Colonic mucosa (tissue), 4 donors: Measurements from ENCODE around the gene ATXN3L. TPM values are rescaled to one million over a fixed set of nuclear protein-coding genes. Genes with fewer than 3 reads are reported as not detected.

Experiments used
- DNase-seq: peaks from one replicate; pipeline ENCODE4 v3.0.0-alpha.2; 2020
- H3K27ac ChIP-seq: fragments of 200-600 bp; one replicate; pipeline ENCODE4 v1.8.0; 2021
- H3K27me3 ChIP-seq: fragments of 200-600 bp; one replicate; pipeline ENCODE4 v1.8.0; 2021
- H3K36me3 ChIP-seq: fragments of 200-600 bp; one replicate; pipeline ENCODE4 v1.8.0; 2021
- H3K4me1 ChIP-seq: fragments of 200-600 bp; one replicate; pipeline ENCODE4 v1.8.0; 2021; ENCODE audit warnings: mild to moderate bottlenecking
- H3K4me3 ChIP-seq: fragments of 200-600 bp; one replicate; pipeline ENCODE4 v1.8.0; 2021
- H3K9ac ChIP-seq, 2 donors: one replicate each; pipeline ENCODE4 v1.7.0; 2013; ENCODE audit warnings: control low read depth in 2 of 2, low read depth in 2 of 2, low read length in 2 of 2
- H3K9me3 ChIP-seq: fragments of 200-600 bp; one replicate; pipeline ENCODE4 v1.8.0; 2021
- intact Hi-C: fragments of 100-400 bp; cut with DNase I; formaldehyde crosslinking; loops from one replicate; pipeline ENCODE4 v1.14.1; 2022
- total RNA-seq, 2 donors: library from RNA; stranded (reverse); fragmentation: NEBNext Ultra II Directional in 1 of 2; extraction: Animal tissue kit (Norgen Biotek cat#: 25700) in 1 of 2; gene quantifications; one replicate each; pipeline ENCODE4 v1.2.1, GENCODE V29; 2021
- TF ChIP-seq, protein P1 (sequence below): fragments of 200-600 bp; IDR thresholded peaks from one replicate; pipeline ENCODE4 v1.8.0; 2022; ENCODE audit warnings: antibody characterized with exemption, mild to moderate bottlenecking
- donor health status: healthy.
- donor health status: DM: no; HTN: no; CAD: no.
- donor health status: DM: no; HTN: no; CAD: no.

Gene ATXN3L
- total RNA-seq, 2 donors from 2014 or later: not detected

DNA sequence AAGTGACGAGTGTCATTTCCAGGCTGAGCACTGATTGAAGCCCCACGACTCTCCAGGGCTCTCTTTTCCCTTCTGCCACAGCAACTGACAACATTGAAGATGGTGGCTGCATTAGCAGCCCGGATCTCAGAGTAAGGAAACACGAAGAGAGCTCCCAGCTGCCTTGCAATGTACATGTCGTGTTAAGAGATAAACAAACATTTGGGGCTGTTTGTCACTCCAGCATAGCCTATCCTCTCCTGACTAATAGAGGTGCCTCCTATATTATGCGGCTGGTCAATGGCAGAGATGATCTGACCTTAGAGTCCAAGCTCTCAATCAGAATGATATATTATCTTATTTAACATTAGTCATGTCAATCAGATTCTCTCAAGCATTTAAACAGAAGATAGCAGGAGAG lies 38.6 kb downstream of the ATXN3L start:
- Histone ChIP-seq H3K4me3 (no peak overlapping the region), H3K27me3 (no peaks in the 10 kb centered on the region), H3K36me3 (no peaks in the 10 kb centered on the region), H3K9ac (no peak overlapping the region), H3K9me3 (no peaks in the 10 kb centered on the region), H3K27ac (no peak overlapping the region), H3K4me1 (no peaks in the 10 kb centered on the region)
- intact Hi-C loops: no loop called here
- TF ChIP-seq, protein P1, sequence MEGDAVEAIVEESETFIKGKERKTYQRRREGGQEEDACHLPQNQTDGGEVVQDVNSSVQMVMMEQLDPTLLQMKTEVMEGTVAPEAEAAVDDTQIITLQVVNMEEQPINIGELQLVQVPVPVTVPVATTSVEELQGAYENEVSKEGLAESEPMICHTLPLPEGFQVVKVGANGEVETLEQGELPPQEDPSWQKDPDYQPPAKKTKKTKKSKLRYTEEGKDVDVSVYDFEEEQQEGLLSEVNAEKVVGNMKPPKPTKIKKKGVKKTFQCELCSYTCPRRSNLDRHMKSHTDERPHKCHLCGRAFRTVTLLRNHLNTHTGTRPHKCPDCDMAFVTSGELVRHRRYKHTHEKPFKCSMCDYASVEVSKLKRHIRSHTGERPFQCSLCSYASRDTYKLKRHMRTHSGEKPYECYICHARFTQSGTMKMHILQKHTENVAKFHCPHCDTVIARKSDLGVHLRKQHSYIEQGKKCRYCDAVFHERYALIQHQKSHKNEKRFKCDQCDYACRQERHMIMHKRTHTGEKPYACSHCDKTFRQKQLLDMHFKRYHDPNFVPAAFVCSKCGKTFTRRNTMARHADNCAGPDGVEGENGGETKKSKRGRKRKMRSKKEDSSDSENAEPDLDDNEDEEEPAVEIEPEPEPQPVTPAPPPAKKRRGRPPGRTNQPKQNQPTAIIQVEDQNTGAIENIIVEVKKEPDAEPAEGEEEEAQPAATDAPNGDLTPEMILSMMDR: no peak
- DNase-seq: no peak

DNA sequence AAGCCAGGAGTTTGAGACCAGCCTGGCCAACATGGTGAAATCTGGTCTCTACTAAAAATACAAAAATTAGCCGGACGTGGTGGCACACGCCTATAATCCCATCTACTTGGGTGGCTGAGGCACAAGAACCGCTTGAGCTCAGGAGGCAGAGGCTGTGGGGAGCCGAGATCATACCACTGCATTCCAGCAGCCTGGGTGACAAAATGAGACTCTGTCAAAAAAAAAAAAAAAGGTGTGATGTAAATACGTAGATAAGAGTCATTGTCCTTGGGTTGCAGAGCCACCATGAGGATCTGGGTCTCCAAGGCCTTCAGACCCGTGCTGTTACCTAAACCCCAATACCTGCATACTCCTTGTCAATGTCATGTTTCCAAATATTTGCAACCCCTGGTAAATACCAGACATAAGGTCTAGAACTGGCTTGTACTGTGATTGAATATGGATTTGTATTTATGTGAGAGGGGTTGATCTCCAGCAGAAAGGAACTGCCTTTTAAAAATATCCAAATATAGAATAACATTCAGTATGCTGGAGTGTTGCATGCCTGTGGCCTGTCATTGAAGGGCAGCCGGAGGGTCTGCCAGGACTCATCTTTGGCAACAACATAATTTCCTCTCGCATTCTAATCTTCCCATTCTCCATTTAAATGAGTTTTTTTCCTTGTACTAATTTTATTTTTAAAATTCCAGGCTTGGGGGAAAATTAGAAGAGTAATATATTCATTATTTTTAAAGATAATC lies 40.4 kb downstream of the ATXN3L start:
- Histone ChIP-seq H3K9ac (no peak overlapping the region), H3K27me3 (no peaks in the 10 kb centered on the region), H3K4me1 (no peaks in the 10 kb centered on the region), H3K4me3 (no peak overlapping the region), H3K36me3 (no peaks in the 10 kb centered on the region), H3K27ac (no peak overlapping the region), H3K9me3 (no peaks in the 10 kb centered on the region)
- TF ChIP-seq, protein P1: no peak
- no peak for DNase-seq
- intact Hi-C loops: no loop called here

DNA sequence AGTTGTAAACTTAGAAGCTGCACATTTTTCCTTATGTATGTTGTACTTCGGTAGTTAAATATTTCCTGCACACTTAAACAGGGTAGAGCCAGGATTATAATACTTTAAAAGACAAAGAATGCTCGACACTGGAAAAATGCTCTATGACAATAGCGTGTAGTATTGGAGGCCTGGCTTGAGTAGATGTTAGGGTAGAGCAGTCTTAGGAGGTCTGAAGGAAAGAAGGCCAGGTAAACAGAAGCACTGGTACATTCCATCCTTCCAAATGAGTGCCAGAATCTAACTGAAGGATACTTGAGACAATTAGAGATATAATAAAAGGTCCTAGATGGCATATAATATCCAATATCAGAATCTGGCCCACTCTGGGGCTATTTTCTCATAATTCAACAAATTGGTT lies 42.3 kb downstream of the ATXN3L start:
- H3K27ac ChIP-seq: no peak overlapping the region
- H3K4me1 ChIP-seq: no peaks in the 10 kb centered on the region
- TF ChIP-seq, protein P1: no peak
- intact Hi-C loops: no loop called here
- H3K27me3 ChIP-seq: no peaks in the 10 kb centered on the region
- no peak overlapping the region for H3K9ac ChIP-seq
- H3K9me3 ChIP-seq: no peaks in the 10 kb centered on the region
- DNase-seq: no peak
- no peak overlapping the region for H3K4me3 ChIP-seq
- H3K36me3 ChIP-seq: no peaks in the 10 kb centered on the region

DNA sequence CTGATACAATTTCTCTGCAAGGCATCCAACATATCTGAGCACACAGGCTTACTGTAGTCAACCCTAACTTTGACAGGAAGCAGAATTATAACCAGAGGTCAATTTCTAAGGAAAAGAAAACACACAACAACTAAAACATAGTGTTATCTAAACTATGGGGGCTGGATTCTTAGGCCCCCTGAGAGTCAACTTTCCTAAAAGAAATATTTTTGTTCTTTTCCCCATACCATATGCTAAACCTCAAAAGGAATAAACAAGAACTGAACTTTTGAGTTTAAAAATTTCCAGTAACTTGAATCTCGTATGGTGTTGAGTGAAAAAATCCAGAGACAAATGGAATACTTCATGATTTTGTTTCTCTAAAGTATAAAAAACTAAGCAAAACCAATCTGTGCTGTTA lies 42.9 kb downstream of the ATXN3L start:
- Histone ChIP-seq H3K36me3 (no peaks in the 10 kb centered on the region), H3K4me1 (no peaks in the 10 kb centered on the region), H3K9ac (no peak overlapping the region), H3K27me3 (no peaks in the 10 kb centered on the region), H3K4me3 (no peak overlapping the region), H3K9me3 (no peaks in the 10 kb centered on the region), H3K27ac (no peak overlapping the region)
- DNase-seq: no peak
- TF ChIP-seq, protein P1: no peak
- intact Hi-C loops: no loop called here

DNA sequence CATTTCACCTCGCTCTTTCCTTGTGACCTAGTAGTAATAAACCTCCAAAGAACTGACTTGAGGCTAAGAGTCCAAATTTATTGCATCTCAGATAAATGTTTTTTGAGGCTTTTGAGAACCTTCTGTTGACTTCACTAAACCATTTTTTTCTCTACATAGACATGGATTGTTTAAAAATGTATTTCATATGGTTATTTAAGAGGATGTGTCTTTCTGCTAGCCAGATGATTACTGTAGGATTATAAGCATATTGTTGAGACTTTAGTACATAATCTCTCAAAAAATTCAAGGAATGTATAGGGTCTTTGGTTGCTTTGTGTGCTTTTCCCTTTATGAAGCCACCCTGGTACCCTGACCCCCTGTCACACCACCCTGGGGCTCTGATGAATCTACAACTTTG lies 44.8 kb downstream of the ATXN3L start:
- H3K36me3 ChIP-seq: no peaks in the 10 kb centered on the region
- no peak overlapping the region for H3K9ac ChIP-seq
- no peak for DNase-seq
- no peak overlapping the region for H3K27ac ChIP-seq
- no peaks in the 10 kb centered on the region for H3K4me1 ChIP-seq
- no peaks in the 10 kb centered on the region for H3K27me3 ChIP-seq
- H3K9me3 ChIP-seq: no peaks in the 10 kb centered on the region
- H3K4me3 ChIP-seq: no peak overlapping the region
- TF ChIP-seq, protein P1: no peak
- intact Hi-C loops: no loop called here
